Endometrial microvascular endothelial cells (primary cell): ENCODE results near the gene MYBPC2. TPM values are rescaled to one million over a fixed set of nuclear protein-coding genes. Genes with fewer than 3 reads are reported as not detected.

Experiments used
- in situ Hi-C: cut with HindIII; loops from 2 replicates; pipeline ENCODE4 v1.10.0; 2017; ENCODE audit warnings: low sequenced_read_pairs, low pct_unique_long_range_greater_than_20kb; ENCODE audit errors: inconsistent ontology term
- total RNA-seq: library from RNA; depleted of rRNA; stranded (reverse); fragments of >200 nt; gene quantifications from one replicate; pipeline ENCODE4 v1.2.3, GENCODE V29; 2015; ENCODE audit errors: inconsistent ontology term

MYBPC2 gene
- total RNA-seq, 1 donor from 2014 or later, result not detected

GRCh38 chr19:50475101-50475568 lies 42.4 kb downstream of the MYBPC2 start:
- in situ Hi-C loops, result no loop called here

GRCh38 chr19:50475736-50476223 lies 43.1 kb downstream of the MYBPC2 start:
- in situ Hi-C loops, result no loop called here

DNA sequence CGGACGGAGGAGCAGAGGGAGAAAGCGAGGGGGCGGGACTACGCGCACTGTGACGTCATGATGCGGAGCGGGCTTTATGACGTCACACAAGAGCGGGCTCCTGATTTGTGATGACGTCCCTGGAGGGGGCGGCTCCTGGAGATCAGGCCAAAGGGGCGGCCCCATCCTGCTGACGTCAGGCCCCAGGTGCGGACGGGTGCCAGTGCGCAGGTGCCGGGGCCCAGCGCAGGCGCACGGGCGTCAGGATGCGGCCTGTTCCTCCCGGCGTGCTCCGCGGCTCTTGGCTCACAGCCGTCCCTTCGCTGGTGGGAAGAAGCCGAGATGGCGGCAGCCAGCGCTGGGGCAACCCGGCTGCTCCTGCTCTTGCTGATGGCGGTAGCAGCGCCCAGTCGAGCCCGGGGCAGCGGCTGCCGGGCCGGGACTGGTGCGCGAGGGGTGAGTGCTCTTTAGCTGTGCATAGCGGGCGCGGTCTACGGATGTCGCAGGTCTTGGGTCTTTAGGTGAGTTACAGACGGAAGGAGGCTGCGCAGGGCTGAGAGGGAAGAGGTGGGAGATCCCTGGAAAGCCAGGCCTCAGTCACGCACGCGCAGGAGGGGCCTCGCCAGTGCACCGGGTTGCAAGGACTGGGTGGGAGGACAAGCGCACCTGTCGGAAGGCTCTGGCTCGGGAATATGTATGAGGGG lies 43.7 kb downstream of the MYBPC2 start, which contains the start of the genes EMC10 and GARIN5A:
EMC10 (plus strand) TSS at position 284 of the 683 bp plus-strand sequence; CDS start at position 322, 38 bp downstream.
GARIN5A (minus strand) TSS at position 625 of the 683 bp plus-strand sequence; CDS start at position 165, 460 bp downstream.
- in situ Hi-C loops, result no loop called here

GRCh38 chr19:50476907-50477238 lies 44.2 kb downstream of the MYBPC2 start:
- in situ Hi-C loops, result no loop called here

DNA sequence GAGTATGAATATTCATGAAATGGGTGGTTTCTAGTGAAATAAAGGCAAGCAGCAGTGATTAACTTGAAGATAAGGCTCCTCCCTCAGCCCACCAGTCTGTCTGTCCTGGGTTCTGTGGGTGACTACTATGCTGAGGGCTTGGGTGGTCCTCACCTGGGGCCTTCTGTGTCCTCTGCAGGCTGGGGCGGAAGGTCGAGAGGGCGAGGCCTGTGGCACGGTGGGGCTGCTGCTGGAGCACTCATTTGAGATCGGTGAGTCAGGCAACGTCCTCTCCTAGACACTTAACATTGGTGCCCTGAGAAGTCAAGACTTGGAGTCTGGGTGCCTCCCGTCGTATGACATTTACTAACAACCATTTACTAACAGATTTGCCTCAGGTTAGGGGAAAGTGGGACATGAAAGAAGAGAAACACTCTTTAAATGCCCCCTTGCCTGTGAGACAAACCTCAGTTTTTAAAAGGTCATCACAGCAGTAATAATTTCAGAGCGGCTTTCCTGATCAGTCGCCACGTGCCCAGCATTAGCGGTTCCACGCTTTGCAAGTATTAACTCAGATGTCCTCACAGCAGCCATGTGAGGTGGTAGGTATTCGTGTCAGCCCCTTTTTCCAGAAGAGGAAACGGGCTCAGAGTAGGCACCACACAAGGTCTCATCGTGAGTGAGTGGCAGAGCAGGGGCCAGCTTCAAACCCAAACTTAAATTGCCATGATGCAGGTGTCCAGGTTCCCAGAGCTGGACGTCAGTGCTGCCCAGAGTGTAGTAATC lies 45.2 kb downstream of the MYBPC2 start:
- in situ Hi-C loops, result no loop called here

- in situ Hi-C loops, result no loop called here
Observed at GRCh38 chr19:50478901-50479715, 46.4 kb downstream of the MYBPC2 start.

- in situ Hi-C loops, result no loop called here
Observed at GRCh38 chr19:50479761-50480251, 47.1 kb downstream of the MYBPC2 start.

GRCh38 chr19:50480281-50481111 lies 47.8 kb downstream of the MYBPC2 start:
- in situ Hi-C loops, result no loop called here

DNA sequence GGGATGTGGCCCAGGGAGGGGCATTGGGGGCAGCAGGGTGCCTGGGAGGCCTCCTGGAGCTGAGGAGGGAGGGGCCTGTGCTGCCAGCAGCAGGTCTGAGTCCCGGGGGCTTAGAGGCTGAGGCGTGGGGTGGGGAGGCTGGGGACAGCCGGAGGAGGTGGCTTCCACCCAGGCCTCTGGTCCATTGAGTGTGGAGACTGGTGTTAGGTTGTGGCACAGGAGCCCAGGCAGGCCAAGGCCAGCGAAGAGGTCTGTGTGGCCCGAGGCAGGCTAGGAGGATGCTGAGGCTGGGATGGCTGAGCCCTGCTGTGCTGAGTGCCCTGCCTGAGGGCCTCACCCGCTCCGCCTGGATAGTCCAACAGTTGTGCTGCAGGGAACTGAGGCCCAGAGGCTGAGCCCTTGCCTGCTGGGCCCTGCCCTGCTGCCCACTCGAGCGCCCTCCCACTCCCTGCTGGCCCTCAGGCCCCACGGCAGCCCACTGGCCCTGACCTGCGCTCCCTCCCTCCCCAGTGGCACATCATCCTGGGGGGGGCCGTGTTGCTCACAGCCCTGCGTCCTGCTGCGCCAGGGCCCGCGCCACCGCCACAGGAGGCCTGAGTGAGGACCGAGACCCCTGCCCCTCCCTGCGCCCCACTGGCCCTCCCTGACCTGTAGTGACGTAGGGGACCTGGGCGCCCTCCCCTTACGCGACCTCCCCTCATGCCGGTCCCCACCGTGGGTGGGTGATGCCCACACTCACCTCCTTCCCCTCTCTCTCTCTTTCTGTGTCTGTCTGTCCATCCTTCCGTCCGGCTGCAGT lies 48.9 kb downstream of the MYBPC2 start:
- in situ Hi-C loops, result no loop called here

- in situ Hi-C loops, result no loop called here
Observed at GRCh38 chr19:50482271-50482855, 49.7 kb downstream of the MYBPC2 start.

DNA sequence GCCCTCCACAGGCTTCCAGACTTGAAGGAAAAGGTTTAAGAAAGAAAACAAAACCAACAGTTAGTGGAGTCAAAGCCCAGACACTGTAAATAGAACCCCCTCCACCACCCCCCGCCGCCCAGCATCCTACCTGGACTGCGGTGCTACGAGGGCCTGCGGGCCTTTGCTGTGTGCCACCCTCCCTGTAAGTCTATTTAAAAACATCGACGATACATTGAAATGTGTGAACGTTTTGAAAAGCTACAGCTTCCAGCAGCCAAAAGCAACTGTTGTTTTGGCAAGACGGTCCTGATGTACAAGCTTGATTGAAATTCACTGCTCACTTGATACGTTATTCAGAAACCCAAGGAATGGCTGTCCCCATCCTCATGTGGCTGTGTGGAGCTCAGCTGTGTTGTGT lies 50.2 kb downstream of the MYBPC2 start:
- in situ Hi-C loops, result no loop called here

- in situ Hi-C loops, result no loop called here
Observed at GRCh38 chr19:50485284-50485955, 52.7 kb downstream of the MYBPC2 start.

DNA sequence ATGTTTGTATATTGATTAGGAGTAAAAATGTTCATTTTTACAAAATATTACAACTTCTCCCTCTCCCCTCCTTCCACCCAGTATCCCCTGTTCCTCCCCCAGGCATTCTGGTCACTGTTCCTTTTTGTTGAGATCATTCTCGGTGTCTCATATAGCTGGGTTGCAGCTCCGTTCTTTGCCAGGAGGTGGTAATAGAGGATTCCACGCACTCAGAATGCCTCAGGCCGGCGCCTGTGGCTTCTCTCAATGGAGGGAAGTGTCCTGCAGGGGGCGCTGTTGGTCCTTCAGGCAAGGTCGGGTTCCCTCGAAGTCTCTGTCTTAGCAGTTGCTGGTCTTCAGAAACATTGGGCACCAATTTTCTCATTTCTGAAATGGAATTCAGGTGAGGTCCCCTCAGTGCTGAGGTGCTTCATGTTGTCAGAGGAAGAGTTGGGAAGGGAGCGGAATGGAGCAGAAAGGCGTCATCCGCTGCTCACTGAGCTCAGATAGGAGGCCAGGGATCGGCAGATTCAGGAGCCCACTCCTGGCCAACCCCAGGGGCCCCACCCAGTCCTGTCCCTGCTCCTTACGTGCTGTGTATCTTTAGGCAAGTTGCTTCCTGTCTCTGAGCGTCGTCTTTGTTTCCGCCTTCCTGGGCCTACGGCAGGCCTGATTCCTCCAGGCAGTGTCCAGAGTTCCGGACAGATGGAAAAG lies 54.3 kb downstream of the MYBPC2 start:
- in situ Hi-C loops, result no loop called here

DNA sequence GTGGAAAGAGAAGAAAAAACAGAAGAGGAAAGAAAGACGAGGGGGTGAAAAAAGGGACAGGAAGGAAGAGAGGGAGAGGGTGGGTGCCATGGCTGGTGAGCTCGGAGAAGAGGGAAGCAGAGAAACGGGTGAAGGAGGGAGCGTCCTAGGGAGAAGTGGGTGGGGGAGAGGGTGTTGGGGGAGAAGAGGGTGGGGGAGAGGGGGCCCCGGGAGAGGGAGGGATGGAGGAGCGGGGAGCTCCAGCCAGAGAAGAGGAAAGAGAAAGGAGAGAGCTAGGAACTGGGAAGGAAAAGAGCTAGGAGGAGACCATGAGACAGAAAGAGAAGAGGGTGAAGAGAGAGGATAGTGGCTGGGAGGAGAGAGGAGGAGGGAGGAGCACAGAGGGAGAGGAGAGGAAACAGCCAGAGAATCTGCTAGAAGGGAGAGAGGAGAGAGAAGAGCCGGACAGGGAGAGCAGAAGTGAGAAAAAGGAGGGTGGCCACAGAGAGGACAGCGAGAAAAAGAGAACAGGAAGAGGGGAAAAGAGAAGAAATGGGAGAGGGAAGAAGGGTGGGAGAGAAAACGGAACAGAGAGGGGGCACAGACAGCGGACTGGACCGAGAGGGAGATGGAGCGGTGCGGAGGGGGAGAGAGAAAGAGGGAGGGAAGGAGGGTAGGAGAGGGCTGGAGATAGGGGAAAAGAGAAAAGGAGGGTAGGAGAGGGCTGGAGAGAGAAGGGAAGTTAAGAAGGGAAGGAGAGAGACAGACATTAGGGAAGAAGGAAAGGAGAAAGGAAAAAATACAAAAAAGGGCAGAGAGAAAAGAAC lies 55.9 kb downstream of the MYBPC2 start:
- in situ Hi-C loops, result no loop called here

- in situ Hi-C loops, result no loop called here
Observed at GRCh38 chr19:50489461-50490011, 56.8 kb downstream of the MYBPC2 start.
